PC-9 (cell line): ENCODE results near the gene ERC1.

Experiments used
- CTCF ChIP-seq: fragments of 200-600 bp; sonication (generic); conservative IDR thresholded peaks from 2 replicates; pipeline ENCODE4 v1.6.1; 2017; ENCODE audit warnings: mixed run types, antibody characterized with exemption, mild to moderate bottlenecking, moderate library complexity
- EZH2 ChIP-seq: fragments of 200-600 bp; sonication (generic); IDR thresholded peaks from 2 replicates; pipeline ENCODE4 v1.8.0; 2017; ENCODE audit warnings: antibody characterized with exemption, low read depth

GRCh38 chr12:1382826-1383225 lies 391.8 kb downstream of the ERC1 start:
- TF ChIP-seq CTCF (no peak), EZH2 (no peak)
